ENCODE measurements around the gene MTUS2.
"Not testable (repeated sequence)": the region's sequence is repeated elsewhere in the genome, so short reads cannot be mapped to it uniquely, and the experiment has no call there.

GRCh38 chr13:29390598-29390997 is 570.5 kb downstream of the MTUS2 start:
- TF ChIP-seq CTCF (conservative IDR thresholded peaks at IDR 0.05; ENCODE audit: low read depth, low read length); EZH2 (IDR thresholded peaks at IDR 0.05; ENCODE audit: low read length, unreplicated experiment); EZH2phosphoT487 (IDR thresholded peaks at IDR 0.05; ENCODE audit: borderline replicate concordance, low read length): not testable (repeated sequence)
